ENCODE measurements around the gene FOXI2.

Gene FOXI2

DNA sequence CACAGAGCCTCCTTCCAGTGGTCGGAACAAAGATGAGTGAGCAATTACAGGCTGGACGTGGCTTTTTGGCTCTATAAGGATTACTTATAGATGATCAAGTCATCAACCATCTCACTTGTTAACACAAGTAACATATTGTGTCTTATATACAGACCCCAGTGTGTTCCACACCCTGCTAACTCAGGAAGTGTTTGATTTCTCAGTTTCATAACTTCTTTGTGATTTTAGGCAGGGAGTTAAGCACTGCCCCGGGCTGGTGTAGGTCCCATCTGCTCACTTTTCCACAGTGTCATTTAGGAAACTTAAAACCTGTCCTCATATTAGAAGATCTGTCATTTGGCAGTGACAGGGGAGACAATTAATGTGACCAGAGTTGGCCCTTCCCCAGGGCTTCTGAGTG lies 6.2 kb downstream of the FOXI2 start:
- no peak for DNase-seq (ENCODE audit: low spot score)

GRCh38 chr10:127744956-127745355 lies 8.0 kb downstream of the FOXI2 start:
- DNase-seq (ENCODE audit: low spot score) = no peak

GRCh38 chr10:127745861-127746260 lies 8.9 kb downstream of the FOXI2 start:
- DNase-seq (ENCODE audit: low spot score) = no peak

GRCh38 chr10:127755753-127756152 lies 18.8 kb downstream of the FOXI2 start:
- no peak for DNase-seq (ENCODE audit: low spot score)

DNA sequence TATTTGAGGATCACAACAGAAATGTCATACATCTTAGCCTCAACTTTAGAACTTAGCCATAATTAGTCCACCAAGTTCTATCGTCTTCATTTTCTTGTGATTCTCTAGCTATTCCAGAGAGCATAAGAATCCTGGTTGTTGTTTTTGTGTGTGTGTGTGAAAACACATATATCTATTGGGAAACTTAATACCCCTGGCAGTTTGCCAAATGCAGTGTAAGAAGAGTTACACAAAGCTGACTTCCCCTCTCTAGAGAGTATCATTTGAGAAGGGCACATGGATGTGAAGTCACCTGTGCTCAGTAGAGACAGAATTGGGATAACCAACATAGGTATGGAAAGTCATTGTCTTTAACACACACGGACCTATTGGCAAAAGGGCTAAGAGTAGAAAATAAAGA lies 19.3 kb downstream of the FOXI2 start:
- DNase-seq (ENCODE audit: low spot score) = no peak

GRCh38 chr10:127757033-127757432 lies 20.0 kb downstream of the FOXI2 start:
- DNase-seq (ENCODE audit: low spot score) = no peak

DNA sequence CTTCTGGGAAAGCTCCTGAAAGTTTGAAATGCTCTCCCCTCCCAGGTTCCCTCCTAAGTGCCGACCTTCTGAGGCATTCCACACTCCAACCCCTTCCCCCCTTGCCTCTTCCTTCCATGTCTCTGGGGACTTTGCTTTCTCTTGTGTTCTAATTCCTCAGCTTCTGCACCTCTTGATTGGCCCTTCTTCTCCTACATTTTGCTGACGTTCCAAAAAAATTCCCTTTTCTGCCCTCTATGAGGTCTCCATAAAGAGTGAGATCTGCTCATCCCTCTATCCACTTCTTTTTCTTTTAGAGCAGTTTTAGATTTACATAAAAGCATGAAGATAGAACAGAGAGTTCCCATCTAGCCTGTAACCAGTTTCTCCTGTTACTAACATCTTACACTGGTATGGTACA lies 22.3 kb downstream of the FOXI2 start:
- DNase-seq (ENCODE audit: low spot score) = no peak

GRCh38 chr10:127762925-127763324 lies 25.9 kb downstream of the FOXI2 start:
- no peak for DNase-seq (ENCODE audit: low spot score)

DNA sequence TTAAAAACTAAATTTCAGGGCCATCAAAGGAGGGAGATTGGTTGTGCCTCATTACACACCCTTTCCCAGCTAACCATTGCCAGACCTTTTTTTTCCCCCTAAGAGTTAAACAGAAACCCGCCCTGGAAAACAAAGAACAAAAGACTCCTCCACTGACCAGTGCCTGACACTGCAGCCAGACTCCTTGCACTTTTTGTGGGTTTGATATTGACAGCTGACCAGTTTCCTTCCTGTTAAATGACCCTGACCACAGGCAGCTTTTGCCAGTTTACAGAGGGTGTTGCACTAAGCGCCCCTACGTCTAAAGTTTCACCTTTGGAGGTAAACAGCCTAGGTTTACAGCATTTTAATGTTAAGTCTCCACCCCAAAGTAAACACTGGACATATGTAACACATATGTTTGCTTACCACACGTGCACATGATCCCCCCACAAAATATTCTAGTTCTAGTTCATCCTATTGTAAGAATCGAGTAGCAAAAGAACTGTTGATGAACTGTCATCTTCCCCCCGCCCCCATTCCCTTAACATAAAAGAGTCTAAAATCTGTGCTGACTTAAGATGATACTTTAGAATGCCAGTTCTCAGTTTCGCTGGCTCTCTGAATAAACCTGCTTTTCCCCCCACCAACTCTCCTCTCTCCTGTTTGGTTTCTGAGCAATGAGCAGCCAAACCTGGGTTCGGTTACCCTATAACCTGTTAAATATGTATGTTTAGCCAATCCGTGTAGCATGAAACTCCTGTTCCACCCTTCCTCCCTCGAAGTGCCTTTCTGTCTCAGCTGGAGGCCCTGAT lies 38.0 kb downstream of the FOXI2 start:
- DNase-seq (ENCODE audit: low spot score) = no peak

DNA sequence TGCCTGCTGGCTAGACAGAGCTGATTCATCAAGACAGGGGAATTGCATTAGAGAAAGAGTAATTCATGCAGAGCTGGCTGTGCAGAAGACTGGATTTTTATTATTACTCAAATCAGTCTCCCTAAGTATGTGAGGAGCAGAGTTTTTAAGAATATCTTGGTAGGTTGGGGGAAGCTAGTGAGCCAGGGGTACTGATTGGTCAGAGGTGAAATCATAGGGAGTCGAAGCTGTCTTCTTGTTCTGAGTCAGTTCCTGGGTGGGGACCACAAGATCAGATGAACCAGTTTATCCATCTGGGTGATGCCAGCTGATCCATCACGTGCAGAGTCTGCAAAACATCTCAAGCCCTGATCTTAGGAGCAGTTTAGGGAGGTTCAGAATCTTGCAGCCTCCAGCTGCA lies 39.8 kb downstream of the FOXI2 start:
- DNase-seq (ENCODE audit: low spot score) = no peak

- DNase-seq (ENCODE audit: low spot score) = no peak
Observed at GRCh38 chr10:127781412-127781811, 44.4 kb downstream of the FOXI2 start.

DNA sequence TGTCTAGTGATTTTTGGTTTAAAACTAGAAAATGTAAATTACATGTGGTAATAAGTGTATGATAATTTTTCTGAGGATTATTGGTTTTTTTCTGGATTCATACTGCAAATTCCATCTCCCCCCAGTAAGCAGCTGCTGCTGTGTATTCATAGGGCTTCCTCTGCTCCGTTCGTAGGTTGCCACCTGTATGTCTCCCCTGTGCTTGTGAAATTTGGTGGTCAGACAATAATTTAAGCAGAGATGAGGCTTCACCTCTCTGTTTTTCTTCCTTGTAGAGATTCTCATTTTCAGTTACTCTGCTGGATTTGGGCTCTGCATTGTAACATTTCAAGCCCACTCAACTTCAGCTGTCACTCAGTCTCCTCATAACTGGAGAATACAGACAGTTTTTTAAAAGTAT lies 50.9 kb downstream of the FOXI2 start:
- no peak for DNase-seq (ENCODE audit: low spot score)

DNA sequence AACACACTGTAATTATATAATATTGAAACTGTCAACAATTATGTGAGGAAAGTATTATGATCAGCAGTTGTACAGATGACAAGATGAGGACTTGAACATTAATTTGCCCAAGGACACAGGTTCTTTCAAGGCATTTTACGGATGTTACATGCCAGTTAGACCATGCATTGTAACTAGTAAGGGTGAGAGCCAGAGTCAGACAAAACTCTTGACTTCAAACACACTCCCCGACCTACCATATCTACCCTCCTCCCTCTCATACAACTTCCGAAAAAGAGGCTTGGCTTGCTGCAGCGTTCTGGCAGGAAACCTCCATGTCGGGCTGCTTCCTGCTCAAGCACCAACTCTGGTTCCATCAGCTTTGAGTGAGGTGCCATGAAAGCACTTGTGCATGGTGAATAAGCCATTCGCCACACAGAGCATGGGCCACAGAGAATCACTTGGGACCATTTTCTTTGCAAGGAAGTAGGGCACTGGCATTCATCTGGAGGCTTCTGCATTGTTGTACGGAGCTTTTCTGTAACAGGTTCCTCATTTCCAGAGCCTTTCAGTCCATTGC lies 53.2 kb downstream of the FOXI2 start:
- DNase-seq (ENCODE audit: low spot score) = no peak
